ENCODE measurements around the gene RNF220. TPM values are rescaled to one million over a fixed set of nuclear protein-coding genes. Genes with fewer than 3 reads are reported as not detected.

RNF220 gene
- total RNA-seq, 1 experiment from 2014 or later: 68.7 TPM

GRCh38 chr1:44694863-44695478 is 289.9 kb downstream of the RNF220 start:
- Mint-ChIP-seq H3K9me3 (ENCODE audit: low read depth, unreplicated experiment) (no peaks in the 10 kb centered on the region), H3K27me3 (ENCODE audit: unreplicated experiment) (no peaks in the 10 kb centered on the region), H3K36me3 (ENCODE audit: insufficient read depth, unreplicated experiment) (no peaks in the 10 kb centered on the region), H3K27ac (ENCODE audit: unreplicated experiment) (no peak overlapping the region), H3K4me1 (ENCODE audit: low read depth, unreplicated experiment) (peaks cover 10% of the 10 kb centered on the region), H3K4me3 (ENCODE audit: low read depth, unreplicated experiment) (no peak overlapping the region)
- no peak for DNase-seq
- BruUV-seq (replicated peaks): no TSS peak
- TF ChIP-seq, protein P1, sequence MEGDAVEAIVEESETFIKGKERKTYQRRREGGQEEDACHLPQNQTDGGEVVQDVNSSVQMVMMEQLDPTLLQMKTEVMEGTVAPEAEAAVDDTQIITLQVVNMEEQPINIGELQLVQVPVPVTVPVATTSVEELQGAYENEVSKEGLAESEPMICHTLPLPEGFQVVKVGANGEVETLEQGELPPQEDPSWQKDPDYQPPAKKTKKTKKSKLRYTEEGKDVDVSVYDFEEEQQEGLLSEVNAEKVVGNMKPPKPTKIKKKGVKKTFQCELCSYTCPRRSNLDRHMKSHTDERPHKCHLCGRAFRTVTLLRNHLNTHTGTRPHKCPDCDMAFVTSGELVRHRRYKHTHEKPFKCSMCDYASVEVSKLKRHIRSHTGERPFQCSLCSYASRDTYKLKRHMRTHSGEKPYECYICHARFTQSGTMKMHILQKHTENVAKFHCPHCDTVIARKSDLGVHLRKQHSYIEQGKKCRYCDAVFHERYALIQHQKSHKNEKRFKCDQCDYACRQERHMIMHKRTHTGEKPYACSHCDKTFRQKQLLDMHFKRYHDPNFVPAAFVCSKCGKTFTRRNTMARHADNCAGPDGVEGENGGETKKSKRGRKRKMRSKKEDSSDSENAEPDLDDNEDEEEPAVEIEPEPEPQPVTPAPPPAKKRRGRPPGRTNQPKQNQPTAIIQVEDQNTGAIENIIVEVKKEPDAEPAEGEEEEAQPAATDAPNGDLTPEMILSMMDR (IDR thresholded peaks at IDR 0.05; ENCODE audit: unreplicated experiment): no peak
- CTCF ChIA-PET: no interaction called here
- intact Hi-C loops (cut with micrococcal nuclease; ENCODE audit: unreplicated experiment): no loop called here

- no peak overlapping the region for H3K27ac Mint-ChIP-seq (ENCODE audit: unreplicated experiment)
- intact Hi-C loops (cut with micrococcal nuclease; ENCODE audit: unreplicated experiment): no loop called here
- no peak for DNase-seq
- no peaks in the 10 kb centered on the region for H3K27me3 Mint-ChIP-seq (ENCODE audit: unreplicated experiment)
- TF ChIP-seq, protein P1 (IDR thresholded peaks at IDR 0.05; ENCODE audit: unreplicated experiment): no peak
- no peak overlapping the region for H3K4me3 Mint-ChIP-seq (ENCODE audit: low read depth, unreplicated experiment)
- CTCF ChIA-PET: no interaction called here
- H3K4me1 Mint-ChIP-seq (ENCODE audit: low read depth, unreplicated experiment): peaks cover 10% of the 10 kb centered on the region
- no peaks in the 10 kb centered on the region for H3K9me3 Mint-ChIP-seq (ENCODE audit: low read depth, unreplicated experiment)
- BruUV-seq (replicated peaks): no TSS peak
- no peaks in the 10 kb centered on the region for H3K36me3 Mint-ChIP-seq (ENCODE audit: insufficient read depth, unreplicated experiment)
Observed at GRCh38 chr1:44695671-44696070, 290.6 kb downstream of the RNF220 start.

GRCh38 chr1:44696101-44696500 is 291.0 kb downstream of the RNF220 start:
- intact Hi-C loops (cut with micrococcal nuclease; ENCODE audit: unreplicated experiment): no loop called here

GRCh38 chr1:44696789-44697345 is 291.8 kb downstream of the RNF220 start:
- Mint-ChIP-seq H3K9me3 (ENCODE audit: low read depth, unreplicated experiment) (no peaks in the 10 kb centered on the region), H3K27me3 (ENCODE audit: unreplicated experiment) (no peaks in the 10 kb centered on the region), H3K4me1 (ENCODE audit: low read depth, unreplicated experiment) (no peaks in the 10 kb centered on the region), H3K4me3 (ENCODE audit: low read depth, unreplicated experiment) (no peak overlapping the region), H3K36me3 (ENCODE audit: insufficient read depth, unreplicated experiment) (no peaks in the 10 kb centered on the region), H3K27ac (ENCODE audit: unreplicated experiment) (no peak overlapping the region)
- no TSS peak for BruUV-seq (replicated peaks)
- intact Hi-C loops (cut with micrococcal nuclease; ENCODE audit: unreplicated experiment): no loop called here
- DNase-seq: no peak
- TF ChIP-seq, protein P1 (IDR thresholded peaks at IDR 0.05; ENCODE audit: unreplicated experiment): no peak
- CTCF ChIA-PET: interaction anchor here (1.8 kb wide), 1 partner anchor 44 kb away, joined by 5 read pairs; no protein-coding TSS in a partner anchor

More at GRCh38 chr1:44696101-44696500, 291.0 kb downstream of the RNF220 start:
- no peaks in the 10 kb centered on the region for H3K9me3 Mint-ChIP-seq (ENCODE audit: low read depth, unreplicated experiment)
- TF ChIP-seq, protein P1 (IDR thresholded peaks at IDR 0.05; ENCODE audit: unreplicated experiment): no peak
- H3K36me3 Mint-ChIP-seq (ENCODE audit: insufficient read depth, unreplicated experiment): no peaks in the 10 kb centered on the region
- DNase-seq: no peak
- H3K27me3 Mint-ChIP-seq (ENCODE audit: unreplicated experiment): no peaks in the 10 kb centered on the region
- no peak overlapping the region for H3K27ac Mint-ChIP-seq (ENCODE audit: unreplicated experiment)
- no TSS peak for BruUV-seq (replicated peaks)
- CTCF ChIA-PET: no interaction called here
- no peak overlapping the region for H3K4me3 Mint-ChIP-seq (ENCODE audit: low read depth, unreplicated experiment)
- peaks cover 7% of the 10 kb centered on the region for H3K4me1 Mint-ChIP-seq (ENCODE audit: low read depth, unreplicated experiment)
